Caco-2 (cell line): ENCODE measurements around the gene HTR2C. TPM values are rescaled to one million over a fixed set of nuclear protein-coding genes. Genes with fewer than 3 reads are reported as not detected.
A peak's percentile ranks its signal among the peaks of the same experiment; 100 is the strongest.

ENCODE experiments used
- BruUV-seq: library from RNA; stranded (reverse); fragments of 400-500 nt; replicated peaks from 2 replicates; lab custom pipeline; 2021; lab: Mats Ljungman, UMichigan
- CTCF ChIA-PET: fragments of 300-600 bp; sonication (Branson Sonifier 250); formaldehyde crosslinking; loops from one replicate; lab custom pipeline; 2022; ENCODE audit warnings: antibody characterized with exemption; lab: Charles Lee
- POLR2A ChIA-PET: fragments of 300-600 bp; sonication (Branson Sonifier 250); formaldehyde crosslinking; loops from one replicate; lab custom pipeline; 2022; ENCODE audit warnings: antibody characterized with exemption; lab: Charles Lee
- DNase-seq, 2 experiments: peaks; one replicate each; pipeline versions ENCODE4 v3.0.0 to v3.0.0-alpha.2; 2020 to 2022
- H3K27me3 ChIP-seq: replicated peaks from 2 replicates; pipeline ENCODE4 v1.6.0; 2011; ENCODE audit warnings: low read length; ENCODE audit not compliant: control insufficient read depth, insufficient read depth
- H3K36me3 ChIP-seq: 2 replicates; pipeline ENCODE4 v1.5.1; 2011; ENCODE audit warnings: low read length; ENCODE audit not compliant: control insufficient read depth, insufficient read depth
- H3K4me1 ChIP-seq: fragments of 250-450 bp; sonication (Bioruptor Pico); 2 replicates; pipeline ENCODE4 v1.5.1; 2020; ENCODE audit warnings: mild to moderate bottlenecking
- H3K4me3 ChIP-seq: 2 replicates; pipeline ENCODE4 v1.5.1; 2011; ENCODE audit warnings: low read depth, mild to moderate bottlenecking, control low read depth, low read length
- H3K9me3 ChIP-seq: fragments of 250-450 bp; sonication (Bioruptor Pico); 2 replicates; pipeline ENCODE4 v1.5.1; 2020; ENCODE audit warnings: mild to moderate bottlenecking, moderate library complexity
- H3K27ac Mint-ChIP-seq: one replicate; pipeline ENCODE4 v1.8.0; 2022; ENCODE audit warnings: mixed read lengths; ENCODE audit not compliant: unreplicated experiment
- H3K27me3 Mint-ChIP-seq: one replicate; pipeline ENCODE4 v1.8.0; 2022; ENCODE audit warnings: mixed read lengths; ENCODE audit not compliant: insufficient read depth, unreplicated experiment
- H3K36me3 Mint-ChIP-seq: one replicate; pipeline ENCODE4 v1.8.0; 2022; ENCODE audit warnings: mild to moderate bottlenecking, mixed read lengths; ENCODE audit not compliant: insufficient read depth, unreplicated experiment
- H3K4me1 Mint-ChIP-seq: one replicate; pipeline ENCODE4 v1.8.0; 2022; ENCODE audit warnings: low read depth, mixed read lengths; ENCODE audit not compliant: unreplicated experiment
- H3K4me3 Mint-ChIP-seq: one replicate; pipeline ENCODE4 v1.8.0; 2022; ENCODE audit warnings: mild to moderate bottlenecking, moderate library complexity, mixed read lengths; ENCODE audit not compliant: unreplicated experiment
- H3K9me3 Mint-ChIP-seq: one replicate; pipeline ENCODE4 v1.8.0; 2022; ENCODE audit warnings: mixed read lengths; ENCODE audit not compliant: unreplicated experiment
- CTCF ChIP-seq, 2 experiments: fragments of 200-600 bp in 1 of 2; IDR thresholded peaks; 1 replicate in 1 of 2; 2 replicates in 1 of 2; pipeline versions ENCODE4 v1.5.1 to v1.8.0; 2011 to 2022; ENCODE audit warnings: antibody characterized with exemption in 1 of 2, control low read depth in 1 of 2, inconsistent platforms in 1 of 2, low read depth in 1 of 2, low read length in 1 of 2, mild to moderate bottlenecking in 1 of 2, moderate library complexity in 1 of 2; ENCODE audit not compliant: insufficient read depth in 1 of 2, severe bottlenecking in 1 of 2, unreplicated experiment in 1 of 2
- intact Hi-C: fragments of 100-400 bp; cut with micrococcal nuclease; formaldehyde crosslinking; loops from one replicate; pipeline ENCODE4 v1.10.0; 2022; ENCODE audit not compliant: unreplicated experiment
- total RNA-seq: library from RNA; stranded (reverse); gene quantifications from 2 replicates; pipeline ENCODE4 v1.2.3, GENCODE V29; 2022

HTR2C gene
- total RNA-seq, 1 experiment from 2014 or later, result not detected

- Mint-ChIP-seq H3K9me3 (no peaks in the 10 kb centered on the region), H3K4me3 (no peak overlapping the region), H3K36me3 (no peaks in the 10 kb centered on the region), H3K4me1 (no peaks in the 10 kb centered on the region), H3K27ac (no peak overlapping the region), H3K27me3 (peaks cover 6% of the 10 kb centered on the region)
- Histone ChIP-seq H3K9me3 (no peaks in the 10 kb centered on the region), H3K4me3 (no peak overlapping the region), H3K36me3 (no peaks in the 10 kb centered on the region), H3K27me3 (no peaks in the 10 kb centered on the region), H3K4me1 (no peaks in the 10 kb centered on the region)
- POLR2A ChIA-PET, result no interaction called here
- BruUV-seq, result no TSS peak
- no peak for DNase-seq
- CTCF ChIA-PET, result no interaction called here
- intact Hi-C loops, result no loop called here
- no peak for TF ChIP-seq CTCF (IDR thresholded peaks at IDR 0.05; ENCODE audit: insufficient read depth in 1 of 2, low read depth in 1 of 2, low read length in 1 of 2, severe bottlenecking in 1 of 2, unreplicated experiment in 1 of 2)
These were observed 31.9 kb downstream of the HTR2C start for GRCh38 chrX:114615765-114616164.

GRCh38 chrX:114619874-114620273 lies 36.0 kb downstream of the HTR2C start:
- Mint-ChIP-seq H3K4me1 (no peaks in the 10 kb centered on the region), H3K27ac (no peak overlapping the region), H3K9me3 (no peaks in the 10 kb centered on the region), H3K36me3 (no peaks in the 10 kb centered on the region), H3K27me3 (peaks cover 6% of the 10 kb centered on the region), H3K4me3 (no peak overlapping the region)
- no TSS peak for BruUV-seq
- Histone ChIP-seq H3K9me3 (no peaks in the 10 kb centered on the region), H3K4me3 (no peak overlapping the region), H3K36me3 (no peaks in the 10 kb centered on the region), H3K27me3 (no peaks in the 10 kb centered on the region), H3K4me1 (no peaks in the 10 kb centered on the region)
- CTCF ChIA-PET, result no interaction called here
- DNase-seq, result peak in 1 of 2 experiments; percentile 11
- peak in 1 of 2 experiments; percentile 23 for TF ChIP-seq CTCF (IDR thresholded peaks at IDR 0.05; ENCODE audit: insufficient read depth in 1 of 2, low read depth in 1 of 2, low read length in 1 of 2, severe bottlenecking in 1 of 2, unreplicated experiment in 1 of 2)
- intact Hi-C loops, result no loop called here
- POLR2A ChIA-PET, result no interaction called here

- BruUV-seq, result no TSS peak
- H3K27me3 ChIP-seq, result no peaks in the 10 kb centered on the region
- intact Hi-C loops, result loop anchor here (1.0 to 5.0 kb wide), 2 partner anchors 333 to 521 kb away; no protein-coding TSS in a partner anchor
- CTCF ChIA-PET, result interaction anchor here (0.6 to 1.0 kb wide), 5 partner anchors 46 to 801 kb away, joined by 3 to 12 read pairs (median 4); no protein-coding TSS in a partner anchor
- peak in 1 of 2 experiments; percentile 7 for DNase-seq
- H3K4me3 Mint-ChIP-seq, result no peak overlapping the region
- no peak overlapping the region for H3K4me3 ChIP-seq
- TF ChIP-seq CTCF (IDR thresholded peaks at IDR 0.05; ENCODE audit: insufficient read depth in 1 of 2, low read depth in 1 of 2, low read length in 1 of 2, severe bottlenecking in 1 of 2, unreplicated experiment in 1 of 2), result peak; percentile 36 to 42
- no peaks in the 10 kb centered on the region for H3K9me3 ChIP-seq
- POLR2A ChIA-PET, result no interaction called here
- H3K27ac Mint-ChIP-seq, result no peak overlapping the region
- H3K4me1 Mint-ChIP-seq, result no peaks in the 10 kb centered on the region
- no peaks in the 10 kb centered on the region for H3K36me3 ChIP-seq
- H3K9me3 Mint-ChIP-seq, result no peaks in the 10 kb centered on the region
- no peaks in the 10 kb centered on the region for H3K27me3 Mint-ChIP-seq
- no peaks in the 10 kb centered on the region for H3K4me1 ChIP-seq
- no peaks in the 10 kb centered on the region for H3K36me3 Mint-ChIP-seq
These were observed 42.4 kb downstream of the HTR2C start for GRCh38 chrX:114626323-114626722.
